ENCODE results near the gene SEPTIN1.

GRCh38 chr16:30372038-30372712 lies 10.2 kb downstream of the SEPTIN1 start:
- TF ChIP-seq POLR2AphosphoS5 (IDR thresholded peaks at IDR 0.05) (no peak), CTCF (IDR thresholded peaks at IDR 0.05) (no peak)

Data from suprapubic skin (tissue), 3 donors.